GM19025 (cell line): ENCODE measurements around the gene CEP112.
A peak's percentile ranks its signal among the peaks of the same experiment; 100 is the strongest.

Experiments used
- ATAC-seq: cut with Tn5 transposase; IDR thresholded peaks from one replicate; pipeline ENCODE4 v1.9.1; 2021; ENCODE audit warnings: mild to moderate bottlenecking, low read depth, moderate library complexity; ENCODE audit not compliant: unreplicated experiment

CEP112 gene

DNA sequence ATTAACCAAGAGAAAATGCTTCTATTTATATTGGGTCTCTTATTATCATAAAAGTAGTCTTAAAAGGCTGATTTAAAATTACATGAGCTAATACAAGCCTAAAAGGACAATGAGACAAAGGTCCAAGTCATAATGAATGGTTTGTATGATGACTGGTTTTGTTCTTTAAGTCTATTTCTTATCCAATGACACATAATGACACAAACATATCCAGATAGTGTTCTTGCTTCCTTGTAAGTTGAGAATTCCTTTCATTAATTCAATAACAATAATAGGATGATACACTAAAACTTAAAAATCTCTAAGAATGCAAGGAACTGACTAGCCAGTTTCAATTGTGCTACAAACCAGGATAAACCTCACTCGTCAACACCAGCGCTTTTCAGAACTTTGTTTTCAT, 244.1 kb downstream of the CEP112 start:
- ATAC-seq, result no peak

DNA sequence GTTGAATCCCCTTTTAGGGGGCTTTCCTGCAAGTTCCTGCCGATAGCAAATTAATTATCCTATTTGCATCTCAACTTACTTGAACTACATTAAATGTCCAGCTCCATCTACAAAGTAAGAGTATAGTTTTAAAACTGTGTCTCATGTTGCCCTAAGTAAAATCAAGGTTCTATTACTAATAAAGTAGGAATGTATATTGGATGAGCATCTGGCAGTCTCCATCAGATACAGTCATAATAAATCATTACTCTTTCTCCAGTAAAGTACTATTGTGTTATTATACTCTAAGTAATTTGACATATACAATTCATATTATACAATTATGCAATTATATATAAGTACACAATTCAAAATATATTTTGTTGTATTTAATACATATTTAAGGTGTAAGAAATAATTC, 249.3 kb downstream of the CEP112 start:
- no peak for ATAC-seq

DNA sequence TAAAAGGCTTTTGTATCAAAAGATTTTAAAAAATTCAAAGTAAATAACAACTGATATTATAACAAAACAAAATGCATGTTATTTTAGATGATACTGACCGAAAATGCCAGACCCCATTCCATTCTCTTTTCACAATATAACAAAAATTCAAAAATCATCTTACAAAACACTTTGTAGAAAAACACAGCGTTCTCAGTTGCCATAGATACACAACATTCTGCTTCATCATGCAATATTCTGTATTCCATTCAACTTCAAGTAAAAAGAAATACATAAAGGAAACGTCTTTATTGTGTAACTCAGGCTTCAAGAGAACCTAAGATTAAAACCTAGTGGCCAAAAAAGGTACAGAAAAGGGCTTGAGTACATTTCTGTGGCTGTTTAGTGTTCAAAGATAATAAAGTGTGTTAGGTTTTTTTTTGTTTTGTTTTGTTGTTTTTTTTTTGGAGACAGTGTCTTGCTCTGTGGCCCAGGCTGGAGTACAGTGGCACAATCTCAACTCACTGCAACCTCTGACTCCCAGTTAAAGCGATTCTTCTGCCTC, 250.5 kb downstream of the CEP112 start:
- ATAC-seq, result no peak

DNA sequence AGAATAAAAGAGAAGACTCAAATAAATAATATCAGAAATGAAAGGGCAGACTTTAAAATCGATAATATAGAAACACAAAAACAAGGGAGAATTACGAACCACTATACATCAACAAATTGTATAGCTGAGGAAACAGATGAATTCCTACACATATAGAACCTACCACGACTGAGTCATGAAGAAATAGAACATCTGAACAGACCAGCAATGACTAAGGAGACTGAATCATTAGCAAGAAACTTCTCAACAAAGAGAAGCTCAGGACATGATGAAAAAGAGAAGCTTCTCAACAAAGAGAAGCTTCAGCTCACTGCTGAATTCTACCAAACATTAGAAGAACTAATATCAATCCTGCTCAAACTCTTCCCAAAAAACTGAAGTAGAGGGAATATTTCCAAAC, 255.9 kb downstream of the CEP112 start:
- no peak for ATAC-seq

DNA sequence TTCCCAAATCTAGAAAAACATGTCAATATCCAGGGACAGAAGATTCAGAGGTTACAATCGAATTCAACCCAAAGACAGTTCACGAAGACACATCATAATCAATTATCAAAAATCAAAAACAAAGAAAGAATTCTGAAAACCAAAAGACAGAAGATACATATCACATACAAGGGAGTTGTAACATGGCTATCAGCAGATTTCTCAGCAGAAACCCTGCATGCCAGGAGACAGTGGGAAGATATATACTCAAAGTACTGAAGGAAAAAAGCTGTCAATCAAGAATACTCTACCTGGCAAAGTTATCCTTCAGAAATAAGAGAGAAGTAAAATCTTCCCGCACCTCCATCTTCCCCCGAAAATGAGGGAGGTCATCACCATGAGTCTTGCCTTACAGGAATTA, 258.6 kb downstream of the CEP112 start:
- ATAC-seq, result no peak

DNA sequence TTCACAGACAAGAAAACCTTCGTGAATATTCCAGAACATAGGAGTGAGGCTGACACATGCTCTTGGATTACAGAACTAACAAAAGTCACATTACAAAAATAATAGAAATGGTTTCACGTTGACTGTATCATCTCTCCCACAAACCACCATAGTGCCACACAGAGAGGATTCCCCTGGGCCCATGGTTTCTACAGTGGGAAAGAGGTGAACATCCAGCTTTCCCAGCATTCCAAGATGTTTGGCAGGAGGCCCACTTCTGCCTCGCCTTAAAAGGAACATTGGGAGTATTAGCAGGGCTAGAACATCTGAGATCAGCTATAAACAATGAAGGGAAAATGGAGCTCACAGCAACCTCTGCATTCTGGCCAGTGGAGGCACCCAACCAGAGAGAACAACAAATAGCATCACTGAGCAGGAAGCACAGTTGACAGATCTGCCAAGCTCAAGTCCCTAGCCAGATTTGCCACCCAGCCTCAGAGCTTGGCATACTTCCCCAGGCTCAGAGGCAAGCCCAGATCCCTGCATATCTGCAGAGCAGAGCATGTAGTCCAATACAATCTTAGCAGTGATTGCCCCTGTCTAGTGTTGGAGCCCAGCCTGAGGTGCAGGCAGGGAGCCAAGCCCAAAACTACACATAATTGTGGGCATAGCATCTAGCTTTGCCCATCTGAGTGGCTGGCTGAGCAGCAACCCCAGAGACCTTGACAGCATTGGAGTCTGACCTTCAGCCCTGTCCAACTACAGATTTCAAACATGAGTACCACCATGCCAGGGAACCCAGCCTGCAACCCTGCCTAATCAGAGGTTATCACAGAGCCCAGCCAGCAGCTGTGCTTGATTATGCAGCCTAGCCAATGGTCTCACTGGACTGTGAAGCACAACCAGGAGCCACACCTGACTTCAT, 260.4 kb downstream of the CEP112 start:
- ATAC-seq, result no peak

DNA sequence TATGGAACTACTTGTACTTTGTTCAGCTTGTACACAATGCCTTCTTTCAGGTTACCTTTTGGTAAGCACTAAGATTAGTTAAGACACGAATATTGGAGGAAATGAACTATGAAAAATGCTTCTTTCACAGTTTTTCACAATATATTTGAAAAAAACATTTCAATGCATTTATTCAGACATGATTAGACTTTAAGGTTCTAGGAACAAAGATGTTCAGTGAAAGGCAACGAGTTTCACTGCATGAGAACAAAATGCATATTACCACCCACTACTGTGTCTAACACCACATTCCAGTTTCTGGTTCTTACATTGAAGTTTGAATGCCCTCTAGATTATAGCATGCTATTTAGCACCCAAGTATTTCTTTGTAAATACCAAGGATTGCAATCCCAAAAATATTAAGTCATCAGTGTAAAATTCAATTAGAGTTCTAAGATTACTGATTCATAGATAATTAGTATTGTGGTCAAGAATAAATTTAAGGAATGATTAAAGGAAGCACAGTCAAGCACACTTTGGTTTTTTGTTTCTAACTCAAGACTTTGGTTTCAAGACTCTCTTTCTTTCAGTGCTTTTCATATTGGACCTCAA, 261.7 kb downstream of the CEP112 start:
- ATAC-seq, result no peak

DNA sequence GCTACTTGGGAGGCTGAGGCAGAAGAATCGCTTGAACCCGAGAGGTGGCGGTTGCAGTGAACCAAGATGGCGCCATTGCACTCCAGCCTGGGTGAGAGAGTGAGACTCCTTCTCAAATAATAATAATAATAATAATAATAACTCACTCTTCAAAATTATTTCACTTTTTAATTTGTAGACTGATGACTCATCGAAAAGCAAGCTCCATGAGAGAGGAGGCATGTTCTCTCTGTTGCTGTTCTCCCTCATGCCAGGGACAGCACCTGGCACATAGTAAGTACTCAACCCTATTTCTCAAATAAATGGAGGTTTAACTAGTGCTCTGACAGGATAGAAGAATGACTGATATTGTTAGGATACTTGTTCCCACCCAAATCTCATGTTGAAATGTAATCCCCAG, 265.3 kb downstream of the CEP112 start:
- ATAC-seq, result no peak

DNA sequence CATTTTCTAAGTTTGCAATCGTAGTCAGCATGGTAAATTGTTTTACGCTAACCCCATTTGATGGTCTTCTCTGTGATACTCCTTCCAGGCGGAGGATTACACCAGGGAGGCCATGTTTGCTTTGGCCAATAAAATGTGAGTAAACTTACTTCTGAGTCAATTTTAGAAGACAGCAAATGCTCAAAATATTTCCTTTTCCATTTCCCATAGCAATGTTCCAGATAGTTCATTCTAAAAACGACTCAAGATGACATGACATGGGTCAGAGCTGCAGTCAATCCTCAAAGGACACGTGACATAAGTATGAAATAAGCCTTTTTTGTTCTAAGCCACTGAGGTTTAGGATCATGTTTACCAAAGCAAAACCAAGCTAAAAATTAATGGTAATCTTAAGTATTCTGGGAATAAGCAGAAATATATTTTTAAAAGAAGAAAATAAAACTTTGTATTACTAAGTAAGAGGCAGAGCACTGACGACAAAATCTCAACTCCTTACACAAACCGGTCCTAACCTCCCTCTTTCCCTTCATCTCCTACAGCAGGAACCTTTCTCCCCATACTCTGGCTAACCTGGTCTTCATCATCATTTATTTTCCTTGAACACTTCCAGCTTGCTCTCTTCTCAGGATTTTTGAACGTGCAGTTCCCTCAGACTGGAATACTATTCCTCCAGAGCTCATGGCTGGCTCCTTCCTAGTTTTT, 266.2 kb downstream of the CEP112 start:
- ATAC-seq, result no peak

DNA sequence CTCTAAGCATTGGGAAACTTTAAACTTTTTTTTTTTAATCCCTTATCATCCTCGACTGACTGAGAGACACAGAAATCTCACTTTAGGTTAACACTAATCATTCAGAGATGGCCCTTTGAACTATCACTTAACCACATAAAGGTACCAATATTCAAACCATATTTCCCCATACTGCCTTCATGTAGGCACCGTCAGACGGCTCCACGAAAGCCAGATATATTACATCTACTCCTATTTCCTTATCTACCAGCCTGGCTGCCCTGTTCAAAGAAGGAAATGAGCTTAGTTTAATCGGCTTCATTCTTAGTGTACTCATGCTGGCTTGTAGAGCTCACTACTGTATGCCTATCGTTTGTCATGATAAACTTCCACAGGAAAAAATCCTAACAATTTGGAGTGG, 270.9 kb downstream of the CEP112 start:
- ATAC-seq, result no peak

DNA sequence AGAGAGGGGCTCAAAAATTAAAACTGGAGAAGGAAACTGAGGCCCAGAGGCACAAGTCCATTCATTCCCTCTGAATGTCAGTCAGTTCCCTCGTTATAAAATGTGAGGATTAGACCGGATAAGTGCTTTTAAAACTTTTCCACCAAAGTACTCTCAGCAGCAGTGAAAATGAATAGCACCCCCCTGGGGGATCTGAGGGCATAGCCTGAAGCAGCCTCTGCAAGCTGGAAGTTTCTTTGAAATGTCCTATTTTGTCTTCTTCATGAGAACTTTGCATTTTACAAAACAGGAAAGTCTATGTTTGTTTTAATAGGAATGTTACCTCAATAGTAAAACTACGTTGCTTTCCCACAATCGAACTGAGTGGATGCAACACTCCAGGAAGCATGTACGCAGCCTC, 273.0 kb downstream of the CEP112 start:
- no peak for ATAC-seq

DNA sequence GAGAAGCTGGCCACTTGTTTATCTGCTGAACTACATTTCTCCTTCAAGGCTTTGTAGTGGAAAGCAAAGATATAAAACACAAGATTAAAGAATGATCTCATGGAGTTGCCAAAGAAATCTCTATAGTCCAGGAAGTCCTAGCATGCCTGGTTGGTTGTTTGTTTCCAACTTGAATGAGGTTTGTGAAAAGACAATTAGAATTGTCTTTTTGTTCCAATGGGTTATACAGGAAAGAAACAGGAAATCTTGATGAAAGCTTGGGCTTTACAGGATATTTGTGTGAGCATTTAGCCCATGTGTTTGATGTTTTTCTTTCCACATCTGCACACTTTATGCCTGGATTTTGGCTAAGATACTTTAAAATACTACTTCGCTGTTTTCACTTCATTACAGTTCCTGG, 273.4 kb downstream of the CEP112 start:
- ATAC-seq, result no peak

DNA sequence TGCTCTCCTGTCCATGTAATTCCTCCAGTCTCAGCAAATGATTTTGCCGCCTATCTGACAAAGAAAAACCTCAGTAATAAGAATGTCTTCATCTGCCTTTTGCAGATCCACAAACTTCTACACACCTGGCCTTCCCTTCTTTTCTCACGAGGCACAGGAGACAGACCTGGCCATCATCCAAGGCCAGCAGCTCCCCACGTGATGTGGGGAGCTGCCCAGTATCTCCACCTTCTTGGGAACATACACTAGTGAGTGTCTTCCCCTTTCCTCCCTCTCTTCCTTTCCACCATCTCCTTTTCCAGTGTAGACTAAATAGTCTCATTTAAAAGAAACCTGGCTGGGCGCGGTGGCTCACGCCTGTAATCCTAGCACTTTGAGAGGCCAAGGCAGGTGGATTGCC, 274.4 kb downstream of the CEP112 start:
- ATAC-seq, result no peak

DNA sequence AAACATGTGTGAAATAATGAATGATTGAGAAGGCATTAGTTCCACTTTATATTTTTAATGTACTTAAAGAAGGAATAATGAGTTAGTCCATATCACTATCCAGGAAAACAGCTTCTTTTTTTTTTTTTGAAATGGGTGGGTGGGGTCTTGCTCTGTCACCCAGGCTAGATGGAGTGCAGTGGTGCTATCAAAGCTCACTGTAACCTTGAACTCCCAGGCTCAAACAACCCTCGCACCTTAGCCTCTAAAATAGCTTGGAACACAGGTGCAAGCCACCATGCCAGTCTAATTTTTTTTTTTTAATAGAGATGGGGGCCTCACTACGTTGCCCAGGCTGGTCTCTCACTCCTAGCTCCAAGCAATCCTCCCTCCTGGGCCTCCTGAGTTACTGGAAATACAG, 275.5 kb downstream of the CEP112 start:
- ATAC-seq, result no peak

DNA sequence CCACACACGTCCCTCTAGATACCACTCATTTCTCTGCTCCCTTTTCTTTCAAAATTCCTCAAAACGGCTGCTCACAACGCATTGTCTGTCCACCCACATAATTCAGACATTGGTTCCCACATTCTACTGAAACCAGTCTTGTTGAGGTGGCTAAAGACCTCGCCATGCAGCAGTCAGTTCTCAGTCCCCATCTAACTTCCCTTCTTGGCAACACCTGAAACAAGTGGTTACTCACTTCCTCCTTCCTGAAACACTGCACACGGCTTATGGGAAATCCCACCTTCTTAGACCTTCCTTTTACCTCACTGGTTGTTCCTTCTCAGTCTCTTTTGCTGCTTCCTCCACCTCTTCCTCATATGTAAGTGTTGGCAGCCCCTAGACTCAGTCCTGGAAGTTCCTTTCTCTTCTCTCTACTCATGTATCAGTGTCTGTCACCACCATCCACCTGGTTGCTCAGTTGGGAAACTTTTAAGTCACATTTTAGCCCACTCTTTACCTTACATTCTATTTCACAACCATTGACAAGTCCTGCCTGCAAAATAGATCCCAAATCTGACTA, 277.1 kb downstream of the CEP112 start:
- ATAC-seq, result peak; percentile 95

DNA sequence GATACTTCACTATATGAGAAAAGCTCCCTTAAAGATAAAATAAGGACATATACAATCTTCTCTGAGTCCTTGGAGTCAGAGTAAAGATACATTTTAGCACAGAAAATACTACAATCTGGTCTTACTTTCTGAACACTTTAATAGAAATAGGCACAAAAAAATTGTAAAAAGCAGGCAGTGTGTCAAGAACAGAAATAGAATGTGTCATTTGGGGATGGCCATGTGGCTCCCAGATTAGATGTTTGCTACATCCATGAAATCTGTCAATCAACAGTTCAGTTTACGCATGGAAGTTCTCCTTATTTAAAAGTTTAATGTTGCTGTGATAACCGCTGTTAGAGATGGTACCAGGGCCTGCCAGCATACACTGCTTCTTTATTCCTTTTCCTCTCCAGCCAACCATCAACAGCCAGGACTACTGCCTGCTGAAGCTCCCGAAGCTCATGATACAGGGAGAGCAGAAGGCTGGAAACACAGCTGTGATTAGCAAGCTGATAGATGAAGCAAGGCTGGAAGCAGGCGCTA, 278.5 kb downstream of the CEP112 start:
- ATAC-seq, result no peak

DNA sequence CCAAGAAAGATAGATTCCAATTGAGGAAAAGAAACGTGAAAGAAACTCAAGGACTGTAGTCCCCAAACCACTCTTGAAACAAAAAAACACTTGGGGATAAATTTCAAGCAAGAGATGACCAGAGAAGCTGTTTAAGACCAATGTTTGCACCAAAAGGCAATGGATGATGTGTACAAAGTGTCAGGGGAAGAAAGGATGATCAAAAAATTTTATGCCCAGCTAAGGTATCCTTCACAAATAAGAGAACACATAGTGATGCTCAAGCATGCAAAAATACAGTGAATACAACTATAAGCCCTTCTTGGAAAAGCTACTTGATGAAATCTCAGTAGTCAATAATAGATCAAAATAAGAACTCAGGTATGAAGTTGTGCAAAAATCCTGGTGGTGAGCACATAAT, 281.1 kb downstream of the CEP112 start:
- no peak for ATAC-seq

DNA sequence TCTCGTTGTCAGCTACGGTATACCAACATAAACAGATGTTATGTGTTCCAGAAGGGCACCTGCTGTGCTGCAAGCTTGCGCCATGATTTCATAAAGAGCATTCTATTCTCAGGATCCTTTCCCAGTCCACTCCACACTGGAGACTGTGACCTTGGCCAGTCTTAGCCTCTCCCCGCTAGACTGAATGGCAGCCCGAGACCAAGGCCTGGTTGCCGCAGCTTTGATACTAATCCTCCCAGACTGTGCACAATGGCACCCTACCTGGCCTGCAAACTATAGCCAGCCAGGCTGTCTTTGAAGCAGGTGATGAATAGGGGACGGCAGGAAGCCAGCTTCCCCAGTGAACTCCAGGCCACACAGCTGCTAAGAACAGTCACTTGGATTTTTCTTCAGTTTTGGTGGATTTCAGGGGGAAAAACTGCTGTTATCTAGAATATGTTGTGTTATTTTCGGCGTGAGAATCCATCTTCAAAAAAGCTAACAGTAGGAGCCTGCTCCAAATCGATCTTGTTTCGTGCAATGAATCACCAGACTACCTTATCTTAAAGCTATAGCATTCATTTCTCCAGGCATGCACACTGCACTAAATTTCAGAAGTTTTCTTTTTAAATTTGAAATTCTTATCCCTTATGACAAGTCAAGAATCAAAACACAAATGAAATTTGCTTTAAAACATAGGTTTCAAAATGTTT, 289.0 kb downstream of the CEP112 start:
- ATAC-seq, result no peak

DNA sequence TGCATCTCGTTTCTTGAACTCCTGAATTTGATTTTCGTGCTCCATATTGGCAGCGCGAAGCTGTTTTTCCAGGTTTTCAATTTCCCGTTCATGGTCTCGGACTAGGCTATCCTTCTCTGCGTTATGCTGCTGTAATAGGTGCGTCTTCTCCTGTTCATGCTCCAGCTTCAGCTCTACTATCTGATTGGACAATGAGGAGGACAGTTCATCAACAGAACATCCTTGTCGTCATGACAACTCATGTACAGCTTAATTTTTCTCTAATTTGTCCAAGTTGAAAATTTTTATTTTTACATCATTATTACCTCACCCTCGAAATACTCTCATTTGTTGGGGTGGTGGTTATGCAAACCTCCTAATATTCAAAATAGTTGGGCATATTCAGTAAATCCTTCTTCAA, 289.8 kb downstream of the CEP112 start:
- no peak for ATAC-seq

DNA sequence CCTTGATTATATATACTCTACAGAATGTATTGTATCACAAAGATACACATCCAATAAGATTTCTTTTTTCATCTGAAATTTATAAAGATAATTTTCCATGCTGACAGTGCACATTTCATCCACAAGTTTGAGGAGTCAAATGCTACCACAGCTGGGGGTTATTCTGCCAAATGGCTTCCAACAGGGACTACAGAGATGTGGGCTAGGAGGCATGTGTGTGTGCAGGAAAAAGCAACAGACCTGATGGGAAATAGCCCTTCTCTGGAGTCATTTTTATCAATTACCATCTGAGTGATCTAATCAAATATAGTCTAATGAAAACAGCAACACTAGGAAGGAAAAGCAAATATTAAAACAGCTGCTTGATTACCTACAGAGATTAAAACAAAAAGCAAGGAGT, 290.5 kb downstream of the CEP112 start:
- ATAC-seq, result no peak
